ENCODE measurements around the gene SLFN13. TPM values are rescaled to one million over a fixed set of nuclear protein-coding genes. Genes with fewer than 3 reads are reported as not detected.

SLFN13 gene
- total RNA-seq, 1 experiment from 2014 or later = 0.10 TPM

- intact Hi-C loops (cut with micrococcal nuclease) = no loop called here
- no peak for TF ChIP-seq SIN3A (IDR thresholded peaks at IDR 0.05; ENCODE audit: low read depth)
- TF ChIP-seq, protein P1, sequence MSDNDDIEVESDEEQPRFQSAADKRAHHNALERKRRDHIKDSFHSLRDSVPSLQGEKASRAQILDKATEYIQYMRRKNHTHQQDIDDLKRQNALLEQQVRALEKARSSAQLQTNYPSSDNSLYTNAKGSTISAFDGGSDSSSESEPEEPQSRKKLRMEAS (IDR thresholded peaks at IDR 0.05) = no peak
- no peak for TF ChIP-seq EZH2phosphoT487 (IDR thresholded peaks at IDR 0.05; ENCODE audit: borderline replicate concordance)
- TF ChIP-seq, protein P2, sequence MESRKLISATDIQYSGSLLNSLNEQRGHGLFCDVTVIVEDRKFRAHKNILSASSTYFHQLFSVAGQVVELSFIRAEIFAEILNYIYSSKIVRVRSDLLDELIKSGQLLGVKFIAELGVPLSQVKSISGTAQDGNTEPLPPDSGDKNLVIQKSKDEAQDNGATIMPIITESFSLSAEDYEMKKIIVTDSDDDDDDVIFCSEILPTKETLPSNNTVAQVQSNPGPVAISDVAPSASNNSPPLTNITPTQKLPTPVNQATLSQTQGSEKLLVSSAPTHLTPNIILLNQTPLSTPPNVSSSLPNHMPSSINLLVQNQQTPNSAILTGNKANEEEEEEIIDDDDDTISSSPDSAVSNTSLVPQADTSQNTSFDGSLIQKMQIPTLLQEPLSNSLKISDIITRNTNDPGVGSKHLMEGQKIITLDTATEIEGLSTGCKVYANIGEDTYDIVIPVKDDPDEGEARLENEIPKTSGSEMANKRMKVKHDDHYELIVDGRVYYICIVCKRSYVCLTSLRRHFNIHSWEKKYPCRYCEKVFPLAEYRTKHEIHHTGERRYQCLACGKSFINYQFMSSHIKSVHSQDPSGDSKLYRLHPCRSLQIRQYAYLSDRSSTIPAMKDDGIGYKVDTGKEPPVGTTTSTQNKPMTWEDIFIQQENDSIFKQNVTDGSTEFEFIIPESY (IDR thresholded peaks at IDR 0.05; ENCODE audit: extremely low read depth, insufficient replicate concordance, low read length) = no peak
- no peak for TF ChIP-seq ZFX (IDR thresholded peaks at IDR 0.05)
- no peak for TF ChIP-seq CTCF (IDR thresholded peaks at IDR 0.05 in 2 of 3, conservative IDR thresholded peaks at IDR 0.05 in 1 of 3; ENCODE audit: borderline replicate concordance in 1 of 3, insufficient read depth in 1 of 3, low read depth in 2 of 3, low read length in 2 of 3)
- TF ChIP-seq TCF7L2 (IDR thresholded peaks at IDR 0.05; ENCODE audit: borderline replicate concordance, extremely low read depth, insufficient read depth, insufficient read length) = no peak
- no peak for TF ChIP-seq POLR2A (IDR thresholded peaks at IDR 0.05; ENCODE audit: borderline replicate concordance, extremely low read depth, insufficient read depth, insufficient read length)
- no peaks in the 10 kb centered on the region for H3K79me2 ChIP-seq (ENCODE audit: insufficient read depth, low read length)
- DNase-seq (ENCODE audit: low read depth, low spot score) = no peak
- H3K27me3 ChIP-seq (ENCODE audit: insufficient read depth, low read length) = peaks cover 22% of the 10 kb centered on the region
- no peak overlapping the region for H3K4me3 ChIP-seq (replicated peaks in 1 of 2; ENCODE audit: low read depth in 1 of 2, low read length in 2 of 2)
- no peaks in the 10 kb centered on the region for H3K36me3 ChIP-seq (ENCODE audit: control insufficient read depth in 1 of 2, insufficient read depth in 2 of 2, low read length in 2 of 2)
- H3K9me2 ChIP-seq (ENCODE audit: insufficient read depth) = no peaks in the 10 kb centered on the region
- H3K9me3 ChIP-seq (ENCODE audit: control insufficient read depth in 1 of 2, insufficient read depth in 1 of 2, low read depth in 1 of 2, low read length in 2 of 2) = no peaks in the 10 kb centered on the region
- H3K9ac ChIP-seq (ENCODE audit: low read length) = no peak overlapping the region
- CTCF ChIA-PET = no interaction called here
- POLR2A ChIA-PET = no interaction called here
- H2AFZ ChIP-seq (ENCODE audit: low read depth, low read length, poor library complexity, severe bottlenecking) = no peak overlapping the region
- no peaks in the 10 kb centered on the region for H3K4me1 ChIP-seq (ENCODE audit: control insufficient read depth in 1 of 2, insufficient read depth in 2 of 2, low read length in 2 of 2)
- BruUV-seq (replicated peaks) = no TSS peak
- RAD21 ChIA-PET (ENCODE audit: low non-redundant PET in 1 of 2, low total read pairs in 2 of 2, uncharacterized antibody in 2 of 2, unreplicated experiment in 2 of 2) = no interaction called here
- ATAC-seq = no peak
- H3K27ac ChIP-seq (ENCODE audit: low read depth, low read length) = no peak overlapping the region
- H4K20me1 ChIP-seq (ENCODE audit: insufficient read depth) = no peaks in the 10 kb centered on the region
- no peak overlapping the region for H3K4me2 ChIP-seq (ENCODE audit: low read length)
These were observed 42.0 kb downstream of the SLFN13 start for GRCh38 chr17:35406568-35406967.
